ENCODE data around the gene LDHAL6A. TPM values are rescaled to one million over a fixed set of nuclear protein-coding genes. Genes with fewer than 3 reads are reported as not detected.

LDHAL6A gene
- total RNA-seq, 1 donor: not detected

- no peak overlapping the region for H3K4me3 ChIP-seq (ENCODE audit: low read depth, low read length)
- no peak for DNase-seq (ENCODE audit: low read depth)
- TF ChIP-seq CTCF (IDR thresholded peaks at IDR 0.05; ENCODE audit: insufficient read depth, low read depth, low read length): no peak
These were observed 39.6 kb downstream of the LDHAL6A start for GRCh38 chr11:18495271-18495670.

GRCh38 chr11:18495703-18496102 lies 40.0 kb downstream of the LDHAL6A start:
- DNase-seq (ENCODE audit: low read depth): no peak
- TF ChIP-seq CTCF (IDR thresholded peaks at IDR 0.05; ENCODE audit: insufficient read depth, low read depth, low read length): no peak
- no peak overlapping the region for H3K4me3 ChIP-seq (ENCODE audit: low read depth, low read length)

- no peak for TF ChIP-seq CTCF (IDR thresholded peaks at IDR 0.05; ENCODE audit: insufficient read depth, low read depth, low read length)
- H3K4me3 ChIP-seq (ENCODE audit: low read depth, low read length): no peak overlapping the region
- no peak for DNase-seq (ENCODE audit: low read depth)
These were observed 42.4 kb downstream of the LDHAL6A start for GRCh38 chr11:18498039-18498438.

- TF ChIP-seq CTCF (IDR thresholded peaks at IDR 0.05; ENCODE audit: insufficient read depth, low read depth, low read length): no peak
- no peak for DNase-seq (ENCODE audit: low read depth)
- no peak overlapping the region for H3K4me3 ChIP-seq (ENCODE audit: low read depth, low read length)
These were observed 46.0 kb downstream of the LDHAL6A start for GRCh38 chr11:18501629-18502028.

- no peak overlapping the region for H3K4me3 ChIP-seq (ENCODE audit: low read depth, low read length)
- no peak for TF ChIP-seq CTCF (IDR thresholded peaks at IDR 0.05; ENCODE audit: insufficient read depth, low read depth, low read length)
- DNase-seq (ENCODE audit: low read depth): no peak
These were observed 46.7 kb downstream of the LDHAL6A start for GRCh38 chr11:18502352-18502751.

GRCh38 chr11:18521122-18521521 lies 65.5 kb downstream of the LDHAL6A start:
- no peak for TF ChIP-seq CTCF (IDR thresholded peaks at IDR 0.05; ENCODE audit: insufficient read depth, low read depth, low read length)
- no peak overlapping the region for H3K4me3 ChIP-seq (ENCODE audit: low read depth, low read length)
- no peak for DNase-seq (ENCODE audit: low read depth)

GRCh38 chr11:18522388-18522787 lies 66.7 kb downstream of the LDHAL6A start:
- no peak for DNase-seq (ENCODE audit: low read depth)
- no peak overlapping the region for H3K4me3 ChIP-seq (ENCODE audit: low read depth, low read length)
- TF ChIP-seq CTCF (IDR thresholded peaks at IDR 0.05; ENCODE audit: insufficient read depth, low read depth, low read length): no peak
